B cell (primary cell): ENCODE measurements around the gene CDC42BPG. TPM values are rescaled to one million over a fixed set of nuclear protein-coding genes. Genes with fewer than 3 reads are reported as not detected.

Source experiments
- ATAC-seq: fragments of 200-7000 bp; cut with Tn5 transposase; one replicate; pipeline ENCODE4 v1.10.0; 2021; ENCODE audit warnings: low read depth, mild to moderate bottlenecking, moderate number of reproducible peaks, moderate library complexity
- CTCF ChIA-PET: fragments of 350-600 bp; sonication (Branson Sonifier 250); formaldehyde crosslinking; loops from one replicate; lab custom pipeline; 2021; ENCODE audit warnings: antibody characterized with exemption, inconsistent platforms; lab: Charles Lee
- POLR2A ChIA-PET: fragments of 350-600 bp; sonication (Branson Sonifier 250); formaldehyde crosslinking; loops from one replicate; lab custom pipeline; 2021; ENCODE audit warnings: antibody characterized with exemption; lab: Charles Lee
- DNase-seq: peaks from one replicate; pipeline ENCODE4 v3.0.0; 2013
- H2AFZ ChIP-seq: 2 replicates; pipeline ENCODE4 v1.6.1; 2012; ENCODE audit warnings: mild to moderate bottlenecking, low read depth, low read length; ENCODE audit not compliant: insufficient read depth, poor library complexity, severe bottlenecking
- H3K27ac ChIP-seq, 2 donors: 1 replicate in 1 of 2; 2 replicates in 1 of 2; pipeline ENCODE4 v1.5.1; 2012 to 2013; ENCODE audit warnings: low read length in 2 of 2, mild to moderate bottlenecking in 2 of 2, moderate library complexity in 1 of 2
- H3K27me3 ChIP-seq, 4 experiments: fragments of 200-600 bp in 1 of 4; sonication (generic) in 1 of 4; replicated peaks in 1 of 4; 1 replicate in 2 of 4; 2 replicates in 2 of 4; pipeline versions ENCODE4 v1.6.1 to v1.7.0; 2013 to 2016; ENCODE audit warnings: low read length in 3 of 4, mild to moderate bottlenecking in 2 of 4, mixed read lengths in 1 of 4, moderate library complexity in 1 of 4; ENCODE audit not compliant: insufficient read depth in 4 of 4, control insufficient read depth in 3 of 4; ENCODE audit errors: control extremely low read depth in 1 of 4
- H3K36me3 ChIP-seq, 2 experiments: replicated peaks in 1 of 2; 1 replicate in 1 of 2; 2 replicates in 1 of 2; pipeline versions ENCODE4 v1.6.1 to v1.7.1; 2013; ENCODE audit warnings: low read length in 1 of 2; ENCODE audit not compliant: insufficient read depth in 2 of 2, control insufficient read depth in 1 of 2; ENCODE audit errors: control extremely low read depth in 1 of 2, extremely low read depth in 1 of 2
- H3K4me1 ChIP-seq, 2 donors: fragments of 200-600 bp in 1 of 2; sonication (generic) in 1 of 2; 1 replicate in 1 of 2; 2 replicates in 1 of 2; pipeline versions ENCODE4 v1.5.1 to v1.6.1; 2013 to 2017; ENCODE audit warnings: low read length in 2 of 2; ENCODE audit not compliant: control insufficient read depth in 2 of 2, insufficient read depth in 2 of 2
- H3K4me2 ChIP-seq: replicated peaks from 2 replicates; pipeline ENCODE3; 2012; ENCODE audit warnings: mild to moderate bottlenecking, low read depth, low read length; ENCODE audit not compliant: poor library complexity, severe bottlenecking
- H3K4me3 ChIP-seq, 5 experiments: fragments of 200-600 bp in 1 of 5; sonication (generic) in 1 of 5; 1 replicate in 3 of 5; 2 replicates in 2 of 5; pipeline versions ENCODE4 v1.5.1 to v1.7.0; 2011 to 2016; ENCODE audit warnings: low read length in 4 of 5, mild to moderate bottlenecking in 4 of 5, low read depth in 2 of 5, control low read depth in 1 of 5, moderate library complexity in 1 of 5; ENCODE audit not compliant: insufficient read depth in 1 of 5; ENCODE audit errors: control extremely low read depth in 1 of 5, extremely low read depth in 1 of 5
- H3K79me2 ChIP-seq: fragments of 200-600 bp; sonication (generic); one replicate; pipeline ENCODE4 v1.6.0; 2016; ENCODE audit warnings: low read length; ENCODE audit not compliant: control insufficient read depth, insufficient read depth
- H3K9ac ChIP-seq: fragments of 200-600 bp; sonication (generic); 2 replicates; pipeline ENCODE4 v1.6.1; 2017; ENCODE audit warnings: mild to moderate bottlenecking, low read length, moderate library complexity
- H3K9me3 ChIP-seq, 3 donors: one replicate each; pipeline versions ENCODE4 v1.6.1 to v1.7.1; 2013; ENCODE audit warnings: low read length in 2 of 3; ENCODE audit not compliant: control insufficient read depth in 2 of 3, insufficient read depth in 1 of 3; ENCODE audit errors: control extremely low read depth in 1 of 3
- H4K20me1 ChIP-seq: 2 replicates; pipeline ENCODE4 v1.6.0; 2012; ENCODE audit warnings: mild to moderate bottlenecking, low read length; ENCODE audit not compliant: insufficient read depth, control insufficient read depth, poor library complexity, severe bottlenecking
- H3K27ac Mint-ChIP-seq: one replicate; pipeline ENCODE4 v1.8.0; 2021; ENCODE audit warnings: mixed read lengths
- H3K27me3 Mint-ChIP-seq: one replicate; pipeline ENCODE4 v1.8.0; 2021; ENCODE audit warnings: mixed read lengths
- H3K4me1 Mint-ChIP-seq: one replicate; pipeline ENCODE4 v1.8.0; 2021; ENCODE audit warnings: mixed read lengths
- H3K4me3 Mint-ChIP-seq: one replicate; pipeline ENCODE4 v1.8.0; 2021; ENCODE audit warnings: mixed read lengths
- H3K9me3 Mint-ChIP-seq: one replicate; pipeline ENCODE4 v1.8.0; 2022; ENCODE audit warnings: mixed read lengths; ENCODE audit not compliant: insufficient read depth
- EZH2 ChIP-seq: IDR thresholded peaks from 2 replicates; pipeline ENCODE4 v1.6.1; 2012; ENCODE audit warnings: borderline replicate concordance, low read depth, mild to moderate bottlenecking, moderate library complexity, low read length; ENCODE audit not compliant: insufficient read depth, poor library complexity, severe bottlenecking
- WGBS: methylation state at CpG from one replicate; pipeline ENCODE4 v1.1.5; 2013; ENCODE audit warnings: missing lambda C conversion rate; ENCODE audit not compliant: insufficient coverage; 5-methylcytosine and 5-hydroxymethylcytosine counted together
- intact Hi-C: fragments of 100-400 bp; cut with micrococcal nuclease; formaldehyde crosslinking; loops from one replicate; pipeline ENCODE4 v1.10.0; 2022
- polyA plus RNA-seq: library from polyadenylated mRNA; depleted of rRNA; stranded (reverse); fragments of >200 nt; gene quantifications from 2 replicates; pipeline ENCODE4 v1.2.3, GENCODE V29; 2012
- total RNA-seq, 2 donors: library from RNA; stranded (reverse); fragments of 120-200 nt in 1 of 2; gene quantifications; 1 replicate in 1 of 2; 2 replicates in 1 of 2; pipeline versions ENCODE4 v1.2.3 to v1.2.4, GENCODE V29; 2013 to 2022
- TF ChIP-seq, protein P1 (sequence below): fragments of 200-600 bp; IDR thresholded peaks from one replicate; pipeline ENCODE4 v1.8.0; 2022; ENCODE audit warnings: antibody characterized with exemption, mild to moderate bottlenecking

Gene CDC42BPG
- total and polyA plus RNA-seq, 2 donors (not counting 1 experiment from before 2014, with no cell fraction given): 3.7 to 8.7 TPM

DNA sequence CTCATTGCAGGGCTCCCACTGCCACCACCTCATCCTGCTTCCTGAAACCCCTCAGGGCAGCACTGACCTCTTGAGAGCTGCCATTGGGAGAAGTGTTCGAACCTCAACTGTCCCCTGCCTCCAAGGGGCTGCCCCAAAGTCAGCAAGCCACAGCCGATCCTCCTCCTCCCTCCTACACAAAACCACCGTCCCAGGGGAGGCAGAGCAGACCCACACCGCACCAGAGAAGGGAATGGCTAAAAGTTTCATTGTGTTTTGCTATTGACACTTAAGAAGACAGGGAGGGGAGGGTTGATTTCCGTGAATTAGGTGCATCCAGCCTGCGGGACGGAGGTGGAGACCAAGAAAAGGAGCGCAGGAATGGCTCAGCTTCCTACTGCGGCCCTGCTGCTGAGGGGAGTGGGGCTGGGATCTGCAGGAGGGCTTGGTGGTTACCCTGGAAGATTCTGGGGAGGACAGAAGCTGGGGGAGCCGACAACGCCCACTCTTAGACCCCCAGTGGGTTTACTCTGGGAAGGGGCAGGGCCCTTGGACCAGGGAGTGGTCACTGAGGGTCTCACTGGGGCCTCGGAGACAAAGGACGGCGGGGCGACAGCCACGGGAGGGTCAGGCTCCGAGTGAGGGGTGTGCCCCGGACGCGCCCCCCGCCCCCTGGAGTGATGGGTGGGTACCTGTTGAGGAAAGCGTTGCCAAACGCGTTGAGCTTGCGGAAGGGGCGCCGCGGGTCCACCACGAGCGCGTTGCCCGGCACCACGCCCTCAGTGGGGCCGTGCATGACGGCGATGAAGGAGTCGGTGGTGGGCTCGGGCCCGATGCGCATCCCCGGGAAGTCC, 33.2 kb upstream of the CDC42BPG start:
- Histone ChIP-seq H2AFZ (peak overlapping the region; percentile 49), H3K9ac (peak overlapping the region; percentile 99), H4K20me1 (peaks cover 55% of the 10 kb centered on the region), H3K4me1 (peaks cover 57 to 69% of the 10 kb centered on the region in 2 donors), H3K4me3 (peak overlapping the region; percentile 78 to 99 (median 92)), H3K27ac (peak overlapping the region; percentile 47 to 79), H3K79me2 (peaks cover 58% of the 10 kb centered on the region), H3K27me3 (no peaks in the 10 kb centered on the region), H3K9me3 (peaks cover 0 to 4% (median 0%) of the 10 kb centered on the region in 3 donors), H3K4me2 (peak overlapping the region; percentile 95), H3K36me3 (peaks cover 0 to 27% of the 10 kb centered on the region in 2 experiments)
- CTCF ChIA-PET: interaction anchor here (0.7 to 30.2 kb wide), 5 partner anchors 10 to 21 kb away, joined by 3 to 1254 read pairs (median 9); partner anchors contain the start of gene CDC42BPG
- peak overlapping the region; percentile 95 for H3K4me3 Mint-ChIP-seq
- H3K9me3 Mint-ChIP-seq: no peaks in the 10 kb centered on the region
- H3K27ac Mint-ChIP-seq: peak overlapping the region; percentile 94
- under 1% methylated on average over 38 of the region's 41 CpGs for WGBS
- POLR2A ChIA-PET: interaction anchor here (0.5 to 10.0 kb wide), 13 partner anchors 9 to 985 kb away, joined by 3 to 158 read pairs (median 4); partner anchors contain the start of gene ARL2
- intact Hi-C loops: loop anchor here (1.0 to 2.0 kb wide), 6 partner anchors 12 to 132 kb away; partner anchors contain the start of genes ATG2A and MAP4K2
- ATAC-seq (peak; percentile 8), DNase-seq (peak; percentile 64)
- peaks cover 71% of the 10 kb centered on the region for H3K4me1 Mint-ChIP-seq
- no peak for TF ChIP-seq EZH2
- TF ChIP-seq, protein P1, sequence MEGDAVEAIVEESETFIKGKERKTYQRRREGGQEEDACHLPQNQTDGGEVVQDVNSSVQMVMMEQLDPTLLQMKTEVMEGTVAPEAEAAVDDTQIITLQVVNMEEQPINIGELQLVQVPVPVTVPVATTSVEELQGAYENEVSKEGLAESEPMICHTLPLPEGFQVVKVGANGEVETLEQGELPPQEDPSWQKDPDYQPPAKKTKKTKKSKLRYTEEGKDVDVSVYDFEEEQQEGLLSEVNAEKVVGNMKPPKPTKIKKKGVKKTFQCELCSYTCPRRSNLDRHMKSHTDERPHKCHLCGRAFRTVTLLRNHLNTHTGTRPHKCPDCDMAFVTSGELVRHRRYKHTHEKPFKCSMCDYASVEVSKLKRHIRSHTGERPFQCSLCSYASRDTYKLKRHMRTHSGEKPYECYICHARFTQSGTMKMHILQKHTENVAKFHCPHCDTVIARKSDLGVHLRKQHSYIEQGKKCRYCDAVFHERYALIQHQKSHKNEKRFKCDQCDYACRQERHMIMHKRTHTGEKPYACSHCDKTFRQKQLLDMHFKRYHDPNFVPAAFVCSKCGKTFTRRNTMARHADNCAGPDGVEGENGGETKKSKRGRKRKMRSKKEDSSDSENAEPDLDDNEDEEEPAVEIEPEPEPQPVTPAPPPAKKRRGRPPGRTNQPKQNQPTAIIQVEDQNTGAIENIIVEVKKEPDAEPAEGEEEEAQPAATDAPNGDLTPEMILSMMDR: no peak
- H3K27me3 Mint-ChIP-seq: no peaks in the 10 kb centered on the region
